Measurements from ENCODE around the gene URAD.

DNA sequence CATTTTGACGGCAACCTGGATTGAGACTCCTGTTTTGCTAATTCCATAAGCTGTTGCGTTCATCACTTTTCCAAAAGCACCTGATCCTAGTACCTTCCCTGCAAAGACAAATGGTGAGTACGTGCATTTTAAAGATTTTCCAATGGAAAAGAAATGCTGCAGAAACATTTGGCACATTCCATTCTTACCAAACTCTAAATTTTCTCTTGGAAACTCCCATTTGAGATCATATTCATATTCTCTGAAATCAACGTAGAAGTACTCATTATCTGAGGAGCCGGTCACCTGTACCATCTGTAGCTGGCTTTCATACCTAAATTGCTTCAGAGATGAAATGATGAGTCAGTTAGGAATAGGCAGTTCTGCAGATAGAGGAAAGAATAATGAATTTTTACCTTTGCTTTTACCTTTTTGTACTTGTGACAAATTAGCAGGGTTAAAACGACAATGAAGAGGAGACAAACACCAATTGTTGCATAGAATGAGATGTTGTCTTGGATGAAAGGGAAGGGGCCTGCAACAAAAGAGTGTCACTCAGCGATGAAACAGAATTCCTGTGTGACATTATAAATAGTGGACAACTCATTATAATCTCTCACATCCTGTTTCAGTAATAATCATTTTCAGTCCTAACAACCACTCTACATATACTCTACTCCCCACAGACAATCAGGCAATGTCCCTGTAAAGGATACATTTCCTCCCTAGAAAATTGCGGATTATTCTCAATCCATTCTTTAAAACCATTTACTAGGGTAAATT is 45.6 kb upstream of the URAD start:
- TF ChIP-seq, protein P1, sequence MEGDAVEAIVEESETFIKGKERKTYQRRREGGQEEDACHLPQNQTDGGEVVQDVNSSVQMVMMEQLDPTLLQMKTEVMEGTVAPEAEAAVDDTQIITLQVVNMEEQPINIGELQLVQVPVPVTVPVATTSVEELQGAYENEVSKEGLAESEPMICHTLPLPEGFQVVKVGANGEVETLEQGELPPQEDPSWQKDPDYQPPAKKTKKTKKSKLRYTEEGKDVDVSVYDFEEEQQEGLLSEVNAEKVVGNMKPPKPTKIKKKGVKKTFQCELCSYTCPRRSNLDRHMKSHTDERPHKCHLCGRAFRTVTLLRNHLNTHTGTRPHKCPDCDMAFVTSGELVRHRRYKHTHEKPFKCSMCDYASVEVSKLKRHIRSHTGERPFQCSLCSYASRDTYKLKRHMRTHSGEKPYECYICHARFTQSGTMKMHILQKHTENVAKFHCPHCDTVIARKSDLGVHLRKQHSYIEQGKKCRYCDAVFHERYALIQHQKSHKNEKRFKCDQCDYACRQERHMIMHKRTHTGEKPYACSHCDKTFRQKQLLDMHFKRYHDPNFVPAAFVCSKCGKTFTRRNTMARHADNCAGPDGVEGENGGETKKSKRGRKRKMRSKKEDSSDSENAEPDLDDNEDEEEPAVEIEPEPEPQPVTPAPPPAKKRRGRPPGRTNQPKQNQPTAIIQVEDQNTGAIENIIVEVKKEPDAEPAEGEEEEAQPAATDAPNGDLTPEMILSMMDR (IDR thresholded peaks at IDR 0.05): no peak
- no peak for TF ChIP-seq POLR2A (IDR thresholded peaks at IDR 0.05)

Measured in adrenal gland (tissue), 5 donors.